IPS-11a (cell line): Measurements from ENCODE around the gene MED27.

Source experiments
- H3K4me3 ChIP-seq: one replicate; pipeline ENCODE4 v1.5.1; 2013; ENCODE audit warnings: low read depth, low read length, control low read depth

Gene MED27

DNA sequence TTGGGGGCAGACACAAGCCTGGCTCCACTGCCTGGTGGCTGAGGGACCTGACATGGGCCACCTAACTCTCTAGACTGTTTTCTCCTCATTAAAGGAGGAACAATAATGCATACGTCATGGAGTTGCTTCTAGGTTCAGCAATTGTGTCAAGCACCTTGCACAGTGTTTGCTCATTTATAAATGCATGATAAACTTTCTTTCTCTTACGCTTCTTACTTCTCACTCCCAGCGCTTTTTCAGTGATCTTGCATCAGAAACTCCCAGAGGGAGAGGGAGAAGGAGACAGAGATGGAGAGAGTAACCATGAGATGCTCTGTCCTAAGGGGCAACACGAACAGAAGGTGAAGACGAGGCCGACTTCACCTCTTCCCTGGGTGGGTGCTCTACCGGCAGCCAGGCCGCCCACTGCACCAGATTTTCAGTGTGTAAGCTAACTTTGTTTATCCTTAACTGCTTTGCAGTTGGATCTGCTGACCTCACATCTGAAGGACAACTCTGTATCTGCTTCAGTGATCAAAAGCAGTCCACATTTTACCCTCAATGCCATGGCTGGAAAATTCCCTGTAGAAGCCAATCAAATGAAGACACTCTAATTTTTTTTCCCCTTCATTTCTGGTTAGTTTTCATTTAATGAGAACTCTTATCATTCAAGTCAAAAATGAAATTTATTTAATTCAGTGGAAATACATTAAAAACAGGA is 35.3 kb downstream of the MED27 start:
- H3K4me3 ChIP-seq = no peak overlapping the region

GRCh38 chr9:132043708-132044107 is 36.0 kb downstream of the MED27 start:
- no peak overlapping the region for H3K4me3 ChIP-seq

DNA sequence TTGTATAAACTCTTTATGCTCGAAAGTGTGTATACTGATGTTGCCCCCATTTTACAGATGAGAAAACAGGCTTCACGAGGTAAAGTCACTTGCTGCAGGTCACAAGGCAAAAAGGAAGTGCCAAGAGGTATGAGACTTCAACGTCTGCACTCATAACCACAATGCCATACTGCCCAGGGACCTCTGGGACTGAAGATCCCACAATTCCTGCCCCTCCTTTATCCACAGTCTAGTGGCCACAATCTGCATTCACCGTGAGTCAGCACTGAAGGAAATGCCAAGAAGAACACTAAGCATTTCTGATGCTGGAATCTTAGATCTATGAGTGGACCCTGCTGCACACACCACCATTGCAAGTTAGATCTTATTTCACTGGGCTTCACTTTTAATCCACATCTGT is 37.3 kb downstream of the MED27 start:
- no peak overlapping the region for H3K4me3 ChIP-seq

GRCh38 chr9:132041798-132042197 is 37.9 kb downstream of the MED27 start:
- H3K4me3 ChIP-seq = no peak overlapping the region

DNA sequence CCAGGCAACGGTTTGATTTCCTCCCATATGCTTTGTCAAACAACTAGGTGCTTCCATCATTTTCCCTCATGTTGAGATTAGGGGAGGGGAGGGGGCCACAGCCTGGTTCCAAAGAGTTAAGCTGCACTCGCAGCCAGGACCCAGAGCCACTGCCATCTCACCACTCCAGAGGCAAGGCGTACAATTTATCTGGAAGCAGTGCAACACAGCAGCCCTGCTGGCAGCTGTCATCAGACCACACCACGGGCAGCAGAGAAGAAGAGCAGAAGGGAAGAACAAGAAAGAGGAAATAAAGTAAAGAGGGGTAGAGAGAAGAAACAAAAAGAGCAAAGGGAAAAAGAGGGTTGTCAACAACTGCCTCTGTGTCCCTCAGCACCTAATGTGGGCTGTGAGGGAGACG is 38.9 kb downstream of the MED27 start:
- no peak overlapping the region for H3K4me3 ChIP-seq

GRCh38 chr9:132040246-132040645 is 39.4 kb downstream of the MED27 start:
- H3K4me3 ChIP-seq = no peak overlapping the region

DNA sequence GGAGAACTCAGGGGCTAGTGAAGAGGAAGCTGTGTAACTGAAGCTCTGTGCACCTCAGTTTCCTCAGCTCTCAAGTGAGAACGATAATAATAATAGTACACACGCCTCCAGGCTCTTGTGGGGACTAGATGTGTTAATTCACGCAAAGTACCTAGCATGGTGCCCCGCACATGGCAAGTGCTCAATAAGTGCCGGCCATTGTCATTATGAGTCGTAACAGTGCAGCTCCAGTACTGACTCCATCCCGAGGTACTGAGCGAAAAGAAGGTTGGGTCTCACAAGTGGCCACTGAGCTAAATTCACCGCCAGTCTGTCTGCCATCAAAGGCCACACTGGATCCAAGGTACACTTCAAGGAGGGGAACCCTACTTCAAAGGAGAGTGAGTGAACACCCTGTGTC is 40.4 kb downstream of the MED27 start:
- H3K4me3 ChIP-seq = no peak overlapping the region

GRCh38 chr9:132037458-132037857 is 42.2 kb downstream of the MED27 start:
- no peak overlapping the region for H3K4me3 ChIP-seq

- H3K4me3 ChIP-seq = no peak overlapping the region
Measured at GRCh38 chr9:132036521-132036920, 43.1 kb downstream of the MED27 start.

- H3K4me3 ChIP-seq = no peak overlapping the region
Measured at GRCh38 chr9:132035679-132036078, 44.0 kb downstream of the MED27 start.

DNA sequence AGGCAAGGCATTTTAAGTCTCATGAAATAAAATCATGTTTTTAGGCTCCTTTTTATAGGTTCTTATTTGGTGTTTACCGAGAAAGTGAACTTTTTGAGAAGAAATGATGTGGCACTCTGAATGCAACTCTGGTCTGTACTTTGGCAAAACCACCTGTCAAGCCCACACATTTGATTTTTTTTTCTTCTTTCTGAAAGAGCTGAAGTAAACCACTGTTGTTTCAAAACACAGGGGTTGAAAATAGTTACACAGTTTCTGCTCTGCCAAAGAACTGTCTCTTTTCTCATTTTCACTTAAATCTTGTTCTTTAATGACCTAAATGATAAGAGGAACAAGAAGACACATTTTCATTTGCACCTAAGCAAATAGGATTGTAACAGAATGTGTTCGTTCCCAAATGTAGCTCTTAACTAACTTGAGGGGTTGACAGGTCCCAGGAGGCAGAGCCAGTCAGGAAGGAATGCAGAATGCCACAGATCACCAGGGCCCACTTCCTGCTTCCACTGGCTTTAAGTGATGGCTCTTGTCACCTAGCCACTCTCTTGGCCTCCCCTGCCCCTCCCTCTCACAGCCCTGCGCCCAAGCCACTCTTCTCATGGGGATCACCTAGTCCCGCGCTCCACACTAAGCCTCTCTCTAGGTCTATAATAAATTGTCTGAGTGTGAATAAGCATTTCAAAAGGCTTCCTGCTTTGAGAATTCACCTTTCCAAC is 47.3 kb downstream of the MED27 start:
- H3K4me3 ChIP-seq = no peak overlapping the region

DNA sequence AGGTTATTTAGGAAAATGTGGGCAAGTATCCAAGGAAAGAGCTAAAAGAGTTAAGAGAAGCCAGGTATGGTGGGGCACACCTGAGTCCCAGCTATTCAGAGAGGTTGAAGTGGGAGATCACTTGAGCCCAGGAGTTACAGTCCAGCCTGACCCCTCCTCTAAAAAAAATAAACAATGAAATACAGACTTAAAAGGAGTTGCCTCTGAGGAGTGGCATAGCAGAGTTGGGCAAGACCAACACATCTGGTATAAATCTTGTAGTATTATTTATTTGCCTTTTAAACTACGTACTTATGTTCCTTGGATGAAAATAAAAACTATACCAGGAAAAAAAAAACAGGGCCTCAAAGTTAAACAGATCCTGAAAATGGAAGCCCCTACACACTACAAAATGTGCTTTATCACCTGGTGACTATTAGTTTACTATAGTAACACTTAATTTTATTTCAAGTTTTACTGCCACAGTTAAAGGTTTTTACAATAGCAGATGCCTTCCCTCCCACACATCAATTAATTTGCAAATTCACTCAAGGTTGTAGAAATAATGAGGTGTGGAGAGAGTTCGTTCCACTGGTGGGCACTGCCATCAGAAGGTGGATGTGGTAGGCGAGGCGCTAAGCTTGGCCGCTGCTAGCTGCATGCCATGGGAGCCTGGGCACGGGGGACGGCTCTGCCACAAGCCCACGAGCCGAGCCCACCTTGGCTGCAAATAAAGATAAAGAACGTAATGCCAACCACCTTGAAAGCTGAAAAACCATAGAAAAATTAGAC is 48.0 kb downstream of the MED27 start:
- H3K4me3 ChIP-seq = no peak overlapping the region

DNA sequence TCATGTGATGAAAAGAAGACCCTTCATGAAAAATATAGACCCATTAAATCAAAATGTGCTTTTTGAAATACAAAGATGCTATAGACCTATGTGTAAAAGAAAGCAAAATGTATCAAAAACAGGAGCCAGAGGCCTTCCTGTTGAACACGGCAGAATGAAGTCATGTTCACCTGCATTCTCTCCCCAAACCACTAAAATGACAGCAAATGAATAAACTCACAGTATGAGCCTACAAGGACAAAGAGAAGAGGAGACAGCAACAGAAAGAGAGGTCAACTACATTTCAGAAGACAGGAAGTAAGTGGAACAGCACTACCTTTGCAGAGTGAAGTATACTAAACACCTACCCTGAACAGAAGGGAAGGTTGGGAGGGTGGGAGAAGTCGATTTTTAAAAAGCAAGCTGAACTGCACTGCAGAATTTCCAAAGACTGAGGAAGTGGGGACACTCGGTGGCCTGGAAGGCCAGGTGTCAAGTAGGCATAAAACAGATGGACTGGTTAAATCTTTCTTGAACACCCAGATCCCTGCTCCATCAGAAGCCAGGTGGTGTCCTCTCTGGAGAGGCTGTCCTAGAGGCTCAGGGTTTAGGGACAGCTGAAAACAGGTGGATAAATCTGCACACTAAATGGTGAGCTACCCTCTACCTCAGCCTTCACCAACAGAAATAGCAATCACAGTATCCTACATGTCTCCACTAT is 48.9 kb downstream of the MED27 start:
- H3K4me3 ChIP-seq = no peak overlapping the region

GRCh38 chr9:132027752-132028663 is 51.7 kb downstream of the MED27 start:
- no peak overlapping the region for H3K4me3 ChIP-seq

- no peak overlapping the region for H3K4me3 ChIP-seq
Measured at GRCh38 chr9:132026932-132027585, 52.6 kb downstream of the MED27 start.

GRCh38 chr9:132025766-132026165 is 53.9 kb downstream of the MED27 start:
- no peak overlapping the region for H3K4me3 ChIP-seq

DNA sequence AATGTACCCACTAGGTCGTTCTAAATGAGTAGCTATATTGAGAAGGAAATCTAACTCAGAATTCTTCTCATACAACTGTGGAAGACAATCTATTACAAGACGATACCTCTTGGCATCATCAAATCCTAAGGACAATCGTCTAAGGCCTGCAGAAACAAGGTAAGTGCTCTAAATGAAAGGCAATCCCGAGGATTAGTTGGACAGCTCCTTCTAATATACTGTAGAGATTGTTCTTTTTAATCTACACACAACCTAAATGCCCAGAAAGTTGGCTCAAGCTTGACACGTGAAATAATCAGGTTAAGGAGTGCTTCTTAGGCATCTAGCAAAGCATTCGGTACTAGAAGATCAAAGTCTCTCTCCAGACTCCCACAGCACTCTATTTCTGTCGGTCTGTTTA is 55.1 kb downstream of the MED27 start:
- H3K4me3 ChIP-seq = no peak overlapping the region

DNA sequence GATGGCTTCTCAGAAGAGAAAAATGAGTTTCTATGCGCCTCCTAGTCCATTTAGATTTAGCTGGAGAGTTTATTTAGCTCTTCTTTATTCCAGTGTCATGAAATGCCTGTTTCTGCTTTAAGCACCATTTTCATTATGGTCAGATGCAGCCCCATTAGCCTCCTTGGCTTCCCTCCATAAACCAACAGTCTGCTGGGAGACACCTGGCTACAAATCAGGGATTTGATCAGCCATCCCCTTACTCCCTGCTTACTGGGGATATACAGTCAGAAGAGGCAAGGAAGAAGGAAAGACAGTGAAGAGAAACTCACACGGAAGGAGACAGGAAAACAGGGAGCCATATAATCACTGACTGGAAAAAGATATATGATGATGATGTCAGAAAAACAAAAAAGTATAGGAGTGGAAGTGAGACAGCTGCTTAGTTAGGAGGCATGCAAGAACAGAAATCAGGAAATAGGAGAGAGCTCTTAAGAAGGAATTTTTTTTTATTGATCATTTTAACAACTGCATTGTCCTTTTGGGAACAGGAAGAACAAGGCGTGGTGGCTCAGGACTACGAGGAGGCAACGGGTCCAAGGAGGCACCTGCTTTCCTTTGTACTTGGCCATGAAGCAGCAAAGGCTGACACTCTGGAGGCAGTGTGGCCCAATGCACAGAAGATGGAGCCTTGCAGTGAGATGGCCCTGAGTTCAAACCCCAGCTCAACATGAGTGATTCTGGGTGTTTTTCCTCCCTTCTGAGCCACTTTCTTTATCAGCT is 56.1 kb downstream of the MED27 start:
- no peak overlapping the region for H3K4me3 ChIP-seq
